Measurements from ENCODE around the gene CLCN7. TPM values are rescaled to one million over a fixed set of nuclear protein-coding genes. Genes with fewer than 3 reads are reported as not detected.

CLCN7 gene
- total RNA-seq, 1 donor from 2014 or later, result 53.9 TPM

GRCh38 chr16:1503110-1503955 lies 28.5 kb upstream of the CLCN7 start:
- intact Hi-C loops (cut with micrococcal nuclease), result no loop called here

GRCh38 chr16:1502092-1503004 lies 27.5 kb upstream of the CLCN7 start:
- intact Hi-C loops (cut with micrococcal nuclease), result no loop called here

- intact Hi-C loops (cut with micrococcal nuclease), result no loop called here
These were observed 26.8 kb upstream of the CLCN7 start for GRCh38 chr16:1501630-1502029.

- intact Hi-C loops (cut with micrococcal nuclease), result no loop called here
These were observed 25.8 kb upstream of the CLCN7 start for GRCh38 chr16:1500465-1501150.

DNA sequence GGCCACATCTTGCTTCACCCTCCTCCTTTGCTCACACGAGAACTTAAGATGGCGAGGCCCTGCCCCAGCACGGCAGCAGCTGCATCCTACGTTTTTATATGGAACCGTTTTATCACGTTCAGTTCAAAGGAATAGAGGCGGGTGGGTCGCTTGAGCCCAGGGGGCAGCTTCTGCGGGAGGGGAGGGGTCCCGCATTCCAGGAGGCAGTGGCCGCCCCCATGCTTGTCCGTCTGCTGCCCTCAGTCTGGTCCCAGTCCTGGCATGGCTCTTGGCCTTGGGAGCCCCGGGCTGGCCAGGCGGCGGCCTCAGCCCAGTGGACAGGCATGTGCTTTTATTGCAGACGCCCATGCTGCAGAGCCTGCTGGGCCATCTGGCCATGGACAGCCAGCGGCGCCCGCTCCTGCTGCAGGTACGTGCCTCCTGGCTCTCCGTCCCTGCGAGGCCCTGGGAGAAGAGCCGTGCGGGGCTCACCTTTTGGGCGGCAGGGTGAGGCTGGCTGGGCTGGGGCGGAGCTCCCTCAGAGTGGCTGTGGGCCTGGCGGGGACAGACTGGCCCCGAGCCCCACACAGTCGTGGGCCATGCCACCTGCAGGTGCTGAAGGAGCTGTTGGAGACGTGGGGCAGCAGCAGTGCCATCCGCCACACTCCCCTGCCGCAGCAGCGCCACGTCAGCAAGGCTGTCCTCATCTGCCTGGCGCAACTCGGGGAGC lies 25.1 kb upstream of the CLCN7 start:
- intact Hi-C loops (cut with micrococcal nuclease), result loop anchor here (10.0 kb wide), 1 partner anchor 205 kb away; the partner anchor contains the start of gene MAPK8IP3

- intact Hi-C loops (cut with micrococcal nuclease), result loop anchor here (10.0 kb wide), 1 partner anchor 206 kb away; the partner anchor contains the start of gene MAPK8IP3
These were observed 24.3 kb upstream of the CLCN7 start for GRCh38 chr16:1498899-1499676.

DNA sequence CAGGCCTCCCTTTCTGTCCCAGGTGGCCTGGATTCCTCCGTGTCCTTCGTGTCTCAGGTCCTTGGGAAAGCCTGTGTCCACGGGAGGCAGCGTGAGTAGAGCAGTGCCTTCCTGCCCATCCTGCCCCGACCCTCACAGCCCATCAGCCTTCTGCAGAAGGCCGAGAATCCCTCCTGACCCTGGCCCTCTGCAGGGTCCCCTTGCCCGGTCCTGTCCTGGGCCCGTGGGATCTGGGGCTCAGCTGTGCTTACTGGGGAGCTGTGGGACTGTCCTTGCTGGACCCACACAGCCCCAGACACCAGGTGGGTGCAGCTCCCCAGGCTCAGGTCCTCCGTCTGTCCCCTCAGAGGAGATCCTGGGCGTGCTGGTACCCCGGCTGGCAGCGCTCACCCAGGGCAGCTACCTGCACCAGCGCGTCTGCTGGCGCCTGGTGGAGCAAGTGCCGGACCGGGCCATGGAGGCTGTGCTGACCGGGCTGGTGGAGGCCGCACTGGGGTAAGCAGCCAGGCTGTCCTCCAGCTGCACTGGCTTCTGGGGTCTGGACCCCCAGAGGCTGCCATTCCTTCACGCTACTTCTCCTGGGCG lies 22.3 kb upstream of the CLCN7 start:
- intact Hi-C loops (cut with micrococcal nuclease), result loop anchor here (10.0 kb wide), 1 partner anchor 208 kb away; the partner anchor contains the start of gene MAPK8IP3

DNA sequence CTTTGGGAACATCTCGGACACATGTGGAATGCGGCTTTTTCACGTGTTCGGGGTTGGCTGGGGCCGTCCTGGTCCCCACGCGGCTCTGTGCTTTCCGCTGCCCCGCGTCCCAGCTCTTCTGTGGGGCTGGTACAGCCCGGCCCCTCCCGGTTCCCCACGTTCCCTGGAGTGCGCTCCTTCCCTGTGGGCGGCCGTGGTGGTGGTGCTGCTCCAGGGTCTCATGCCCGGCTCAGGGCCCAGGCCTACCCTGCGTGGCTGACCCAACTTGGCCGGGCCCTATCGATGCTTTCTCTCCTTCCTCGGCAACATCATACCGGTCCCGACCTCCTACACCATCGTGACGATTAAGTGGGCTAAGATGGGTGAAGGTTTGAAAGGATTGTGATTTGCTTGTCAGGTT lies 21.6 kb upstream of the CLCN7 start:
- intact Hi-C loops (cut with micrococcal nuclease), result loop anchor here (10.0 kb wide), 1 partner anchor 208 kb away; the partner anchor contains the start of gene MAPK8IP3

DNA sequence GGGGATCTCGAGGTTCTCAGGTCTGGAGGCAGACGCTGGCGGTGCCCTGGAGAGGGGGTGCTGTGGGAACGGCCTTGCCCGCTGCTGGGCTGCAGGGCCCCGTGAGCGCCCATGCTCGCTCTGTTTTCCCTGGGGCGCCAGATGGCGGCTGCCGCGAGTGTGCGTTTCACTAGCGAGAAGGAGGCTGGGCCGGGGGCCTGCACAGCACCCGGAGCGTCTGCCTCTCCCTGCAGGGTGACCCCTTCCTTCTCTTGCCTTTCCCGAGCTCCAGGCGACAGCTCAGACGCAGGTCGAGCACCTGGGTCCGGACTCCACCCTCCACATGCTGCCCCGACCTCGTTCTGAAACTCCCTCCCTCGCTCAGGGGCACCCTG lies 21.0 kb upstream of the CLCN7 start:
- intact Hi-C loops (cut with micrococcal nuclease), result loop anchor here (10.0 kb wide), 1 partner anchor 209 kb away; the partner anchor contains the start of gene MAPK8IP3

GRCh38 chr16:1495211-1495888 lies 20.5 kb upstream of the CLCN7 start:
- intact Hi-C loops (cut with micrococcal nuclease), result loop anchor here (10.0 kb wide), 1 partner anchor 209 kb away; the partner anchor contains the start of gene MAPK8IP3

GRCh38 chr16:1494711-1495110 lies 19.9 kb upstream of the CLCN7 start:
- intact Hi-C loops (cut with micrococcal nuclease), result loop anchor here (5.0 to 10.0 kb wide), 3 partner anchors 72 to 210 kb away; partner anchors contain the start of genes CRAMP1, IFT140, MAPK8IP3 and UQCC4

GRCh38 chr16:1494129-1494640 lies 19.4 kb upstream of the CLCN7 start:
- intact Hi-C loops (cut with micrococcal nuclease), result loop anchor here (5.0 to 10.0 kb wide), 3 partner anchors 72 to 211 kb away; partner anchors contain the start of genes CRAMP1, IFT140, MAPK8IP3 and UQCC4

DNA sequence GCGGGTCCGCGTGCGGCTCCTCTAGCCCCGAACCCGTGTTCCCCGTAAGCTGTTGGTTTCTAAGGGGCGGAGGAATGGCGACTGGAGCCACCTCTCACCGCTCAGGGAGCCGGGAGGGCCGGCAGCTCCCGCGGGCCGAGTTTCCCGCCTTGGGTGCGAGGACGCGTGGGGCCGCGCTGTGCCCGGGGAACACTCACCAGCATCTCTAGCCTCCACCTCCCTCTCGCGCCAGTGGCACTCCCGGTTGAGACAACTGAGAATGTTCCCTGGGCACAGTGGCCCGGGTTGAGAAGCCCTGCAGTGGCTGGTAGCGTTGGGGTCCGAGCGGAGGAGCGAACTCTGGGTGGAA lies 18.9 kb upstream of the CLCN7 start:
- intact Hi-C loops (cut with micrococcal nuclease), result loop anchor here (2.0 to 10.0 kb wide), 5 partner anchors 19 to 211 kb away; partner anchors contain the start of genes CLCN7, CRAMP1, IFT140 and MAPK8IP3

DNA sequence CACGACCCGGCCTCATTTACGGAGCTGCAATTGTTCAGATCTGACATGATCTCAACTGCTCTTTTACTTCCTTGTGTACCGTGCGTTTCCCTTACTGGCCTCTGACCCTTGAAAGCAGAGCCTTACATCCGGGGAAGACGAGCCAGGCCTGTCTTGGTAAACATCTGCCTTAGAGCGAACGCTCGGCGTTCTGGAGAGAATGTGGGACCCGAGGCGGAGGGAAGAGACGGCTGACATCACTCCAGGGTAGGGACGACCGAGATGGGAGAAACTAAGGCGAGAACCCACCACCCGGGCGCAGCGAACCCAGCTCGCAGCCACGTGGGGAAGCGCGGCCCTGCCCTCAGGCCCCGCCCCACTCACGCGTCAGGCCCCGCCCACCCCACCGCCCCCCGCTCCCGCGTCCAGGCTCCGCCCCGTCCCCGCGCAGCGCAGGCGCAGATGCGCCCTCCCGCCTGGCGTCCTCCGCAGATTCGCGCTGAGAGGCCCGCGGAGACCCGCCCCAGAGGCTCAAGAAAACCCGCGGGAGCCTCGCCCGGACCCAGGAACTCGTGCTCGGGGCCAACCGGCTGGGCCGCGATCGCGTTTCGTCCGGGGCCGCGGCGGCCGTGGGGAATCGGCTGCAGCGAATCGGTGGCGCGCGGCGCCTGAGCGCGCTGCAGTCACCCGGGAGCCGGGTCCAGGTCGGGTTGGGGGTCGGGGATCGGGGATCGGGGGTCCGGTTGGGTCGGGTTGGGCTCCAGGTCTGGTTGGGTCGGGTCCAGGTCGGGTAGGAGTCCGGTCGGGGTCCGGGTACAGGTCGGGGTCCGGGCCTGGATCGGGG lies 18.3 kb upstream of the CLCN7 start, which contains the start of gene TELO2:
TELO2 (plus strand) TSS at position 438 of the 823 bp plus-strand sequence. CDS start 922 bp downstream, outside the sequence.
- intact Hi-C loops (cut with micrococcal nuclease), result loop anchor here (2.0 to 10.0 kb wide), 5 partner anchors 18 to 212 kb away; partner anchors contain the start of genes CLCN7, CRAMP1, IFT140 and MAPK8IP3

- intact Hi-C loops (cut with micrococcal nuclease), result loop anchor here (2.0 to 10.0 kb wide), 5 partner anchors 18 to 212 kb away; partner anchors contain the start of genes CLCN7, CRAMP1, IFT140 and MAPK8IP3
These were observed 17.5 kb upstream of the CLCN7 start for GRCh38 chr16:1492082-1492922.

GRCh38 chr16:1491327-1491726 lies 16.5 kb upstream of the CLCN7 start:
- intact Hi-C loops (cut with micrococcal nuclease), result loop anchor here (5.0 to 10.0 kb wide), 3 partner anchors 69 to 213 kb away; partner anchors contain the start of genes CRAMP1, IFT140, MAPK8IP3 and UQCC4

Data from T-helper 2 cell treated with Interferon-gamma antibody and Interleukin-4, amounts not matched to agents 100 ng/mL and 5 ng/mL, for 36 hours (primary cell).